HepG2 (cell line): ENCODE results near the gene NELFB. TPM values are rescaled to one million over a fixed set of nuclear protein-coding genes. Genes with fewer than 3 reads are reported as not detected.

Experiments
- KLF12 ChIP-seq: sonication (generic); formaldehyde crosslinking; IDR thresholded peaks from 2 replicates; pipeline ENCODE4 v1.4.0; 2020; ENCODE audit warnings: missing genetic modification reagents, borderline replicate concordance
- MAZ ChIP-seq, 2 experiments: sonication (generic) in 1 of 2; formaldehyde crosslinking in 1 of 2; IDR thresholded peaks; 2 replicates each; pipeline versions ENCODE4 v1.5.0 to v1.6.1; 2012 to 2020; ENCODE audit warnings: low read depth in 2 of 2, mild to moderate bottlenecking in 2 of 2, borderline replicate concordance in 1 of 2, improper control_type of control experiment in 1 of 2, low read length in 1 of 2, missing genetic modification reagents in 1 of 2, moderate library complexity in 1 of 2
- SNAPC2 ChIP-seq: sonication (generic); formaldehyde crosslinking; IDR thresholded peaks from 2 replicates; pipeline ENCODE4 v1.8.1; 2022; ENCODE audit warnings: mild to moderate bottlenecking, missing genetic modification reagents
- ZNF598 ChIP-seq: sonication (generic); formaldehyde crosslinking; IDR thresholded peaks from 2 replicates; pipeline ENCODE4 v1.5.1; 2020; ENCODE audit warnings: mild to moderate bottlenecking, missing genetic modification reagents, borderline replicate concordance
- ZNF713 ChIP-seq: sonication (generic); formaldehyde crosslinking; IDR thresholded peaks from 2 replicates; pipeline ENCODE4 v1.4.0; 2020; ENCODE audit warnings: mild to moderate bottlenecking, missing genetic modification reagents
- ZNF891 ChIP-seq: sonication (generic); formaldehyde crosslinking; IDR thresholded peaks from 2 replicates; pipeline ENCODE4 v1.5.0; 2020; ENCODE audit warnings: mild to moderate bottlenecking, missing genetic modification reagents
- polyA plus RNA-seq, 8 experiments: library from polyadenylated mRNA; depleted of rRNA in 3 of 8; stranded (reverse) in 7 of 8; unstranded in 1 of 8; fragments of >200 nt; fragmentation: Illumina TruSeq in 4 of 8; extraction: Trizol in 4 of 8; gene quantifications; 2 replicates each; pipeline versions ENCODE4 v1.2.1 to v1.2.3, GENCODE V29; 2011 to 2016; ENCODE audit warnings: low read depth in 4 of 8, missing spikeins in 1 of 8, mixed read lengths in 1 of 8; ENCODE audit not compliant: insufficient read depth in 1 of 8
- total RNA-seq, 5 experiments: library from RNA; depleted of rRNA; stranded (reverse); fragments of >200 nt; fragmentation: Illumina TruSeq; extraction: Trizol; gene quantifications; 2 replicates each; pipeline ENCODE4 v1.2.3, GENCODE V29; 2016; ENCODE audit warnings: low read depth in 1 of 5
- TF ChIP-seq, protein P1 (sequence below): fragments of 450-650 bp; IDR thresholded peaks from 2 replicates; pipeline ENCODE4 v1.6.1; 2016
- TF ChIP-seq, protein P2 (sequence below): sonication (generic); formaldehyde crosslinking; IDR thresholded peaks from 2 replicates; pipeline ENCODE4 v1.5.0; 2020; ENCODE audit warnings: mild to moderate bottlenecking, missing genetic modification reagents
- TF ChIP-seq, protein P3 (sequence below), 2 experiments: fragments of 450-650 bp in 1 of 2; sonication (generic) in 1 of 2; formaldehyde crosslinking in 1 of 2; IDR thresholded peaks; 2 replicates each; pipeline versions ENCODE4 v1.6.1 to v1.8.0; 2016 to 2022; ENCODE audit warnings: antibody characterized with exemption in 1 of 2, mild to moderate bottlenecking in 1 of 2, missing genetic modification reagents in 1 of 2
- TF ChIP-seq, protein P4 (sequence below): fragments of 450-650 bp; IDR thresholded peaks from 2 replicates; pipeline ENCODE4 v1.6.1; 2017; ENCODE audit warnings: mild to moderate bottlenecking

The NELFB gene
- total and polyA plus RNA-seq, 2 of the 13 experiments (the other 11 are each of a cell fraction or from before 2014, with no cell fraction given), result 26.5 to 45.8 TPM

- TF ChIP-seq, protein P1, sequence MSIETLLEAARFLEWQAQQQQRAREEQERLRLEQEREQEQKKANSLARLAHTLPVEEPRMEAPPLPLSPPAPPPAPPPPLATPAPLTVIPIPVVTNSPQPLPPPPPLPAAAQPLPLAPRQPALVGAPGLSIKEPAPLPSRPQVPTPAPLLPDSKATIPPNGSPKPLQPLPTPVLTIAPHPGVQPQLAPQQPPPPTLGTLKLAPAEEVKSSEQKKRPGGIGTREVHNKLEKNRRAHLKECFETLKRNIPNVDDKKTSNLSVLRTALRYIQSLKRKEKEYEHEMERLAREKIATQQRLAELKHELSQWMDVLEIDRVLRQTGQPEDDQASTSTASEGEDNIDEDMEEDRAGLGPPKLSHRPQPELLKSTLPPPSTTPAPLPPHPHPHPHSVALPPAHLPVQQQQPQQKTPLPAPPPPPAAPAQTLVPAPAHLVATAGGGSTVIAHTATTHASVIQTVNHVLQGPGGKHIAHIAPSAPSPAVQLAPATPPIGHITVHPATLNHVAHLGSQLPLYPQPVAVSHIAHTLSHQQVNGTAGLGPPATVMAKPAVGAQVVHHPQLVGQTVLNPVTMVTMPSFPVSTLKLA, result peak; percentile 11; the same call in 1 of the 2 replicates
- TF ChIP-seq MAZ (IDR thresholded peaks at IDR 0.05; ENCODE audit: borderline replicate concordance, low read depth, low read length) (peak; percentile 38; the same call in 1 of the 2 replicates), MAZ (CRISPR knock-in tag; IDR thresholded peaks at IDR 0.05; ENCODE audit: low read depth) (peak; percentile 73), KLF12 (CRISPR knock-in tag) (peak; percentile 86), SNAPC2 (no peak), ZNF713 (CRISPR knock-in tag) (0 out of 2 replicates have a peak, but pooled peaks have one; percentile 79), ZNF598 (CRISPR knock-in tag) (no peak), ZNF891 (CRISPR knock-in tag) (peak; percentile 17; the same call in 1 of the 2 replicates)
- TF ChIP-seq, protein P2, sequence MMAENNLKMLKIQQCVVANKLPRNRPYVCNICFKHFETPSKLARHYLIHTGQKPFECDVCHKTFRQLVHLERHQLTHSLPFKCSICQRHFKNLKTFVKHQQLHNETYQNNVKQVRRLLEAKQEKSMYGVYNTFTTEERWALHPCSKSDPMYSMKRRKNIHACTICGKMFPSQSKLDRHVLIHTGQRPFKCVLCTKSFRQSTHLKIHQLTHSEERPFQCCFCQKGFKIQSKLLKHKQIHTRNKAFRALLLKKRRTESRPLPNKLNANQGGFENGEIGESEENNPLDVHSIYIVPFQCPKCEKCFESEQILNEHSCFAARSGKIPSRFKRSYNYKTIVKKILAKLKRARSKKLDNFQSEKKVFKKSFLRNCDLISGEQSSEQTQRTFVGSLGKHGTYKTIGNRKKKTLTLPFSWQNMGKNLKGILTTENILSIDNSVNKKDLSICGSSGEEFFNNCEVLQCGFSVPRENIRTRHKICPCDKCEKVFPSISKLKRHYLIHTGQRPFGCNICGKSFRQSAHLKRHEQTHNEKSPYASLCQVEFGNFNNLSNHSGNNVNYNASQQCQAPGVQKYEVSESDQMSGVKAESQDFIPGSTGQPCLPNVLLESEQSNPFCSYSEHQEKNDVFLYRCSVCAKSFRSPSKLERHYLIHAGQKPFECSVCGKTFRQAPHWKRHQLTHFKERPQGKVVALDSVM (CRISPR knock-in tag), result 0 out of 2 replicates have a peak, but pooled peaks have one; percentile 16
- TF ChIP-seq, protein P3, sequence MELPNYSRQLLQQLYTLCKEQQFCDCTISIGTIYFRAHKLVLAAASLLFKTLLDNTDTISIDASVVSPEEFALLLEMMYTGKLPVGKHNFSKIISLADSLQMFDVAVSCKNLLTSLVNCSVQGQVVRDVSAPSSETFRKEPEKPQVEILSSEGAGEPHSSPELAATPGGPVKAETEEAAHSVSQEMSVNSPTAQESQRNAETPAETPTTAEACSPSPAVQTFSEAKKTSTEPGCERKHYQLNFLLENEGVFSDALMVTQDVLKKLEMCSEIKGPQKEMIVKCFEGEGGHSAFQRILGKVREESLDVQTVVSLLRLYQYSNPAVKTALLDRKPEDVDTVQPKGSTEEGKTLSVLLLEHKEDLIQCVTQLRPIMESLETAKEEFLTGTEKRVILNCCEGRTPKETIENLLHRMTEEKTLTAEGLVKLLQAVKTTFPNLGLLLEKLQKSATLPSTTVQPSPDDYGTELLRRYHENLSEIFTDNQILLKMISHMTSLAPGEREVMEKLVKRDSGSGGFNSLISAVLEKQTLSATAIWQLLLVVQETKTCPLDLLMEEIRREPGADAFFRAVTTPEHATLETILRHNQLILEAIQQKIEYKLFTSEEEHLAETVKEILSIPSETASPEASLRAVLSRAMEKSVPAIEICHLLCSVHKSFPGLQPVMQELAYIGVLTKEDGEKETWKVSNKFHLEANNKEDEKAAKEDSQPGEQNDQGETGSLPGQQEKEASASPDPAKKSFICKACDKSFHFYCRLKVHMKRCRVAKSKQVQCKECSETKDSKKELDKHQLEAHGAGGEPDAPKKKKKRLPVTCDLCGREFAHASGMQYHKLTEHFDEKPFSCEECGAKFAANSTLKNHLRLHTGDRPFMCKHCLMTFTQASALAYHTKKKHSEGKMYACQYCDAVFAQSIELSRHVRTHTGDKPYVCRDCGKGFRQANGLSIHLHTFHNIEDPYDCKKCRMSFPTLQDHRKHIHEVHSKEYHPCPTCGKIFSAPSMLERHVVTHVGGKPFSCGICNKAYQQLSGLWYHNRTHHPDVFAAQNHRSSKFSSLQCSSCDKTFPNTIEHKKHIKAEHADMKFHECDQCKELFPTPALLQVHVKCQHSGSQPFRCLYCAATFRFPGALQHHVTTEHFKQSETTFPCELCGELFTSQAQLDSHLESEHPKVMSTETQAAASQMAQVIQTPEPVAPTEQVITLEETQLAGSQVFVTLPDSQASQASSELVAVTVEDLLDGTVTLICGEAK (IDR thresholded peaks at IDR 0.05), result no peak
- TF ChIP-seq, protein P3 (CRISPR knock-in tag; IDR thresholded peaks at IDR 0.05), result 0 out of 2 replicates have a peak, but pooled peaks have one; percentile 12
- TF ChIP-seq, protein P4, sequence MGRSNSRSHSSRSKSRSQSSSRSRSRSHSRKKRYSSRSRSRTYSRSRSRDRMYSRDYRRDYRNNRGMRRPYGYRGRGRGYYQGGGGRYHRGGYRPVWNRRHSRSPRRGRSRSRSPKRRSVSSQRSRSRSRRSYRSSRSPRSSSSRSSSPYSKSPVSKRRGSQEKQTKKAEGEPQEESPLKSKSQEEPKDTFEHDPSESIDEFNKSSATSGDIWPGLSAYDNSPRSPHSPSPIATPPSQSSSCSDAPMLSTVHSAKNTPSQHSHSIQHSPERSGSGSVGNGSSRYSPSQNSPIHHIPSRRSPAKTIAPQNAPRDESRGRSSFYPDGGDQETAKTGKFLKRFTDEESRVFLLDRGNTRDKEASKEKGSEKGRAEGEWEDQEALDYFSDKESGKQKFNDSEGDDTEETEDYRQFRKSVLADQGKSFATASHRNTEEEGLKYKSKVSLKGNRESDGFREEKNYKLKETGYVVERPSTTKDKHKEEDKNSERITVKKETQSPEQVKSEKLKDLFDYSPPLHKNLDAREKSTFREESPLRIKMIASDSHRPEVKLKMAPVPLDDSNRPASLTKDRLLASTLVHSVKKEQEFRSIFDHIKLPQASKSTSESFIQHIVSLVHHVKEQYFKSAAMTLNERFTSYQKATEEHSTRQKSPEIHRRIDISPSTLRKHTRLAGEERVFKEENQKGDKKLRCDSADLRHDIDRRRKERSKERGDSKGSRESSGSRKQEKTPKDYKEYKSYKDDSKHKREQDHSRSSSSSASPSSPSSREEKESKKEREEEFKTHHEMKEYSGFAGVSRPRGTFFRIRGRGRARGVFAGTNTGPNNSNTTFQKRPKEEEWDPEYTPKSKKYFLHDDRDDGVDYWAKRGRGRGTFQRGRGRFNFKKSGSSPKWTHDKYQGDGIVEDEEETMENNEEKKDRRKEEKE, result no peak
These were observed 37.6 kb upstream of the NELFB start (continued) for GRCh38 chr9:137217276-137218211.
